Measurements from ENCODE around the gene IER3IP1.

DNA sequence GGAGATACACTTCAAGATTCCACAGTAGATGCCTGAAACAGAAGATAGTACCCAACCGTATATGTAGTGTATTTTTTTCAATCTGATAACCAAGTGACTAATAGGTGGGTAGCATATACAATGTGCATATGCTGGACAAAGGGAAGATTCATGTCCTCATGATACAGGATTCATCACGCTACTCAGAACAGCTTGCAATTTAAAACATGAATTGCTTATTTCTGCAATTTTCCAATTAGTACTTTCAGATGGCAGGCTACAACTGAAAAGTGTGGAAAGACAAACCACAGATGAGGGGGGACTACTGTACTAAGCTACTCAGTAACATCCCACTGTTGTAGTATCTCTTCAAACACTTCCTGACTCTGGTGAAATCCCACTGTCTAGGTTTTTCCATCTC lies 3.7 kb downstream of the IER3IP1 start:
- no peak for TF ChIP-seq CTCF (IDR thresholded peaks at IDR 0.05; ENCODE audit: low read depth, low read length, poor library complexity, severe bottlenecking)
- no peak for TF ChIP-seq EZH2phosphoT487 (IDR thresholded peaks at IDR 0.05; ENCODE audit: borderline replicate concordance, low read length)
